PC-9 (cell line): Measurements from ENCODE around the gene MPST. TPM values are rescaled to one million over a fixed set of nuclear protein-coding genes. Genes with fewer than 3 reads are reported as not detected.
A peak's percentile ranks its signal among the peaks of the same experiment; 100 is the strongest.

Experiments
- BruUV-seq: library from RNA; stranded (reverse); fragments of 400-500 nt; replicated peaks from 2 replicates; lab custom pipeline; 2021; lab: Mats Ljungman, UMichigan
- CTCF ChIA-PET: fragments of 300-600 bp; sonication (Branson Sonifier 250); formaldehyde crosslinking; loops from one replicate; lab custom pipeline; 2022; ENCODE audit warnings: antibody characterized with exemption; lab: Charles Lee
- POLR2A ChIA-PET: fragments of 300-600 bp; sonication (Branson Sonifier 250); formaldehyde crosslinking; loops from one replicate; lab custom pipeline; 2022; ENCODE audit warnings: antibody characterized with exemption; ENCODE audit not compliant: unreplicated experiment; lab: Charles Lee
- DNase-seq, 2 experiments: peaks; one replicate each; pipeline versions ENCODE4 v3.0.0 to v3.0.0-alpha.2; 2015 to 2022; ENCODE audit warnings: mixed read lengths in 1 of 2
- H2AFZ ChIP-seq: fragments of 200-600 bp; sonication (generic); 2 replicates; pipeline ENCODE4 v1.8.1; 2017; ENCODE audit warnings: antibody characterized with exemption
- H3F3A ChIP-seq: fragments of 200-600 bp; sonication (generic); 2 replicates; pipeline ENCODE4 v1.8.1; 2017; ENCODE audit warnings: antibody characterized with exemption, mild to moderate bottlenecking, low read depth; ENCODE audit not compliant: insufficient read depth
- H3K27ac ChIP-seq: fragments of 200-600 bp; sonication (generic); 2 replicates; pipeline ENCODE4 v1.6.1; 2016; ENCODE audit warnings: mixed run types
- H3K27me3 ChIP-seq: fragments of 200-600 bp; sonication (generic); 2 replicates; pipeline ENCODE4 v1.6.1; 2016; ENCODE audit warnings: low read depth, mixed run types; ENCODE audit not compliant: insufficient read depth
- H3K36me3 ChIP-seq: fragments of 200-600 bp; sonication (generic); 2 replicates; pipeline ENCODE4 v1.6.1; 2016; ENCODE audit warnings: low read depth, mixed run types
- H3K4me1 ChIP-seq: fragments of 200-600 bp; sonication (generic); replicated peaks from 2 replicates; pipeline ENCODE4 v1.6.1; 2016; ENCODE audit warnings: mixed run types; ENCODE audit not compliant: insufficient read depth
- H3K4me2 ChIP-seq: fragments of 200-600 bp; sonication (generic); 2 replicates; pipeline ENCODE4 v1.6.1; 2017; ENCODE audit warnings: mixed run types
- H3K4me3 ChIP-seq: fragments of 200-600 bp; sonication (generic); 2 replicates; pipeline ENCODE4 v1.6.1; 2016; ENCODE audit warnings: mixed run types
- H3K79me2 ChIP-seq: fragments of 200-600 bp; sonication (generic); 2 replicates; pipeline ENCODE4 v1.6.1; 2017; ENCODE audit warnings: low read depth, mixed run types
- H3K9me2 ChIP-seq: fragments of 200-600 bp; sonication (generic); 2 replicates; pipeline ENCODE4 v1.8.1; 2017; ENCODE audit warnings: mild to moderate bottlenecking; ENCODE audit not compliant: insufficient read depth
- H3K9me3 ChIP-seq: fragments of 200-600 bp; sonication (generic); 2 replicates; pipeline ENCODE4 v1.8.1; 2016; ENCODE audit warnings: low read depth; ENCODE audit not compliant: insufficient read depth
- H4K20me1 ChIP-seq: fragments of 200-600 bp; sonication (generic); 2 replicates; pipeline ENCODE4 v1.8.1; 2017; ENCODE audit not compliant: insufficient read depth
- EZH2 ChIP-seq: fragments of 200-600 bp; sonication (generic); IDR thresholded peaks from 2 replicates; pipeline ENCODE4 v1.8.0; 2017; ENCODE audit warnings: antibody characterized with exemption, low read depth
- intact Hi-C: fragments of 100-400 bp; cut with micrococcal nuclease; formaldehyde crosslinking; loops from one replicate; pipeline ENCODE4 v1.10.0; 2022; ENCODE audit not compliant: unreplicated experiment
- total RNA-seq: library from RNA; stranded (reverse); gene quantifications from 2 replicates; pipeline ENCODE4 v1.2.3, GENCODE V29; 2021
- TF ChIP-seq, protein P1 (sequence below): fragments of 200-600 bp; sonication (generic); conservative IDR thresholded peaks from 2 replicates; pipeline ENCODE4 v1.6.1; 2017; ENCODE audit warnings: mixed run types, antibody characterized with exemption, mild to moderate bottlenecking, moderate library complexity

MPST gene
- total RNA-seq, 1 experiment from 2014 or later: 75.9 TPM

DNA sequence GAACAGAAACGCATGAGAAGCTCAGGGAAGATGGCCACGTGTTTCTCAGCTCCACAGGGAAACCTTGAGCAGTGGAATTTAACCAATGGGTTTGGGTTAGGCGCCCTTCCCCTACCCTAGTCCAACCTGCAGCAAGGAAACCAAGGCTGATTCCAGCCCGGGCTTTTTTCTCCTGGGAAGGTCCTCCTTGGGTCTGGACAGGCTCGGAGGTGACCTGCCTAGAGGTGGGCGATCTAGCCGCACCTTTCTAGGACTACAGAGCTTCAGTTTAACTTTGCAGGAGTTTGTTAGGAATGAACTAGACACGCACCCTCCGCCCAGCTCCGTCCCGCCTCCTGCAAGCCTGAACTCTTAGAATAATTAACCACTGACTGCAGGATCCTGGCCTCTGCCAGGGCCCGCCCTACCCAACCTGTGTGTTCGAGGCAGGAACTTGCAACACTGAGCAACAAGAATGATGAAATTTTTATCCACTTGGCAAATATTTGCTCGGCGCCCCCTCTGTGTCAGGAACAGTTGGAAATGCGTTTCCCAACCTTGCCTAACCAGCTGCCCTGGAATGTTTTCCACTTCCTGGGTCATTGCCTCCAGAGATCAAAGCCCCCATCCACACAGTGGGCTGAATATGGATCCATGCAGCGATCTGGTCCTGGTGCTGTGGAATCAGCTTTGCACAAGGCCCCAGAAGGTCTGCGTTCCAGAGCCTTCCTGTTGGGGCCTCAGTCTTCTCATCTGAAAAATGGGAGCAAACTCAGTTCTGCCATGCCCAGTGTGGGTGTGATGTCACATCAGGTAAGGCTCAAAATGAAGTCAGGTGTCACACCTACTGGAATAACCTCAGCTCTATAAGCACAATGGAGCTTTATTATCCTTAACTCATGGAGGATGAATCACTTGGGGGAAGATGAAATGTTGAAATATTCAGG is 13.3 kb downstream of the MPST start:
- peak overlapping the region; percentile 83 for H3K4me2 ChIP-seq
- peaks cover 3% of the 10 kb centered on the region; the same call in 1 of the 2 replicates for H3K36me3 ChIP-seq
- CTCF ChIA-PET: interaction anchor here (0.5 to 1.2 kb wide), 8 partner anchors 11 to 569 kb away, joined by 3 to 7 read pairs (median 4); partner anchors contain the start of genes MPST and TST
- no TSS peak for BruUV-seq
- peak overlapping the region; percentile 86 for H3K27ac ChIP-seq
- H3K9me3 ChIP-seq: no peaks in the 10 kb centered on the region
- intact Hi-C loops: loop anchor here (5.0 kb wide), 2 partner anchors 160 to 165 kb away; no protein-coding TSS in a partner anchor
- DNase-seq: peak; percentile 81 to 98
- no peaks in the 10 kb centered on the region for H4K20me1 ChIP-seq
- H3K9me2 ChIP-seq: no peaks in the 10 kb centered on the region
- no peaks in the 10 kb centered on the region for H3K27me3 ChIP-seq
- no peaks in the 10 kb centered on the region for H3K79me2 ChIP-seq
- TF ChIP-seq EZH2: no peak
- TF ChIP-seq, protein P1, sequence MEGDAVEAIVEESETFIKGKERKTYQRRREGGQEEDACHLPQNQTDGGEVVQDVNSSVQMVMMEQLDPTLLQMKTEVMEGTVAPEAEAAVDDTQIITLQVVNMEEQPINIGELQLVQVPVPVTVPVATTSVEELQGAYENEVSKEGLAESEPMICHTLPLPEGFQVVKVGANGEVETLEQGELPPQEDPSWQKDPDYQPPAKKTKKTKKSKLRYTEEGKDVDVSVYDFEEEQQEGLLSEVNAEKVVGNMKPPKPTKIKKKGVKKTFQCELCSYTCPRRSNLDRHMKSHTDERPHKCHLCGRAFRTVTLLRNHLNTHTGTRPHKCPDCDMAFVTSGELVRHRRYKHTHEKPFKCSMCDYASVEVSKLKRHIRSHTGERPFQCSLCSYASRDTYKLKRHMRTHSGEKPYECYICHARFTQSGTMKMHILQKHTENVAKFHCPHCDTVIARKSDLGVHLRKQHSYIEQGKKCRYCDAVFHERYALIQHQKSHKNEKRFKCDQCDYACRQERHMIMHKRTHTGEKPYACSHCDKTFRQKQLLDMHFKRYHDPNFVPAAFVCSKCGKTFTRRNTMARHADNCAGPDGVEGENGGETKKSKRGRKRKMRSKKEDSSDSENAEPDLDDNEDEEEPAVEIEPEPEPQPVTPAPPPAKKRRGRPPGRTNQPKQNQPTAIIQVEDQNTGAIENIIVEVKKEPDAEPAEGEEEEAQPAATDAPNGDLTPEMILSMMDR: no peak
- peaks cover 40% of the 10 kb centered on the region for H3K4me1 ChIP-seq
- peaks cover 49% of the 10 kb centered on the region for H3F3A ChIP-seq
- peak overlapping the region; percentile 50 for H3K4me3 ChIP-seq
- POLR2A ChIA-PET: interaction anchor here (0.6 to 0.7 kb wide), 2 partner anchors 99 to 498 kb away, joined by 3 to 5 read pairs; no protein-coding TSS in a partner anchor
- H2AFZ ChIP-seq: peak overlapping the region; percentile 59

GRCh38 chr22:37033605-37034430 is 14.3 kb downstream of the MPST start:
- H3K9me2 ChIP-seq: no peaks in the 10 kb centered on the region
- DNase-seq: peak in 1 of 2 experiments; percentile 52
- TF ChIP-seq, protein P1: no peak
- no peak for TF ChIP-seq EZH2
- H3K27me3 ChIP-seq: no peaks in the 10 kb centered on the region
- H3K4me2 ChIP-seq: peak overlapping the region; percentile 83
- H3K79me2 ChIP-seq: no peaks in the 10 kb centered on the region
- H3K4me3 ChIP-seq: no peak overlapping the region; the same call in 1 of the 2 replicates
- no TSS peak for BruUV-seq
- H2AFZ ChIP-seq: no peak overlapping the region
- intact Hi-C loops: loop anchor here (5.0 kb wide), 2 partner anchors 162 to 163 kb away; no protein-coding TSS in a partner anchor
- no peaks in the 10 kb centered on the region for H4K20me1 ChIP-seq
- H3K36me3 ChIP-seq: no peaks in the 10 kb centered on the region
- peaks cover 40% of the 10 kb centered on the region for H3K4me1 ChIP-seq
- peak overlapping the region; percentile 86 for H3K27ac ChIP-seq
- H3F3A ChIP-seq: peaks cover 49% of the 10 kb centered on the region
- ChIA-PET CTCF (no interaction called here), POLR2A (no interaction called here)
- no peaks in the 10 kb centered on the region for H3K9me3 ChIP-seq
